Stimulated activated CD4-positive, alpha-beta T cell treated with anti-CD3 and anti-CD28 coated beads, TNF-alpha, amount 100 ng/mL, for 48 hours (primary cell): Measurements from ENCODE around the gene FANCI.

Experiments used
- DNase-seq, 3 donors: peaks; one replicate each; pipeline ENCODE4 v3.0.0-alpha.2; 2020; ENCODE audit warnings: low read depth in 3 of 3

FANCI gene

DNA sequence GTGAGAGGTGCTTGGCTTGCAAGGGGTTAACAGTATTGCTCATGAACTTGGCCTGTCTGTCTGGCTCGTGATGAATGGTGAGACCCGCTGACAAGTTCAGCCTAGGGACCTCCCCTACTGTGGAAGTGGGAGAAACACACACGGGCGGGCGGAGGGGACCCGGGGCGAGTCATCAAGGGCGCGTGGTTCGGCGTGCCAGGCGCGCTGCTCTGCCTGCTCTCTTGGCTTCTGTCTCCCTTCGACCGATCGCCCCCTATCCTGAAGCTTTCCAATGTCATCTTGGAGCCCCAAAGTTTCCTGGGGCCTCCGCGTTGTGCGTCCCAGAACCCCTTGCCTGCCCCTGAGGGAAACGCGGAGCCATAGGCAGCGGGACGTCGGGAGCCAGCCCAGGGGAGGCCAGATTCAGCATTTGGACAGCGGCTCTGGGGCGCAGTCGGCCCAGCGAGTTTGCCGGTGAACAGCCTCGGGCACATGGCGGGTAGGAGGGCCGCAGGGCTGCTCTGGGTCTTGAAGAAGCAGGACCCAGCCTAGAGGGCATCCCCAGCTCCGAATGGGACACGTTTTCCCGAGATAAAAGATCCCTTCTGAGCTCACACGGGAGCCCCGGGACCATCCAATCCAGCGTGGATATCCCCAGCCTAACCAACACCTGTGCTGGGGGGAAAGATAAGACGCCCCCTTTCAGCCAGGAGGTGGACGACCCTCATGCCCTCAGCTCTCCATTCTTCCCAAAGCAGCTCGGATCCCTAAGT is 117.8 kb downstream of the FANCI start:
- DNase-seq = peak; percentile 21 to 47 (median 33)

DNA sequence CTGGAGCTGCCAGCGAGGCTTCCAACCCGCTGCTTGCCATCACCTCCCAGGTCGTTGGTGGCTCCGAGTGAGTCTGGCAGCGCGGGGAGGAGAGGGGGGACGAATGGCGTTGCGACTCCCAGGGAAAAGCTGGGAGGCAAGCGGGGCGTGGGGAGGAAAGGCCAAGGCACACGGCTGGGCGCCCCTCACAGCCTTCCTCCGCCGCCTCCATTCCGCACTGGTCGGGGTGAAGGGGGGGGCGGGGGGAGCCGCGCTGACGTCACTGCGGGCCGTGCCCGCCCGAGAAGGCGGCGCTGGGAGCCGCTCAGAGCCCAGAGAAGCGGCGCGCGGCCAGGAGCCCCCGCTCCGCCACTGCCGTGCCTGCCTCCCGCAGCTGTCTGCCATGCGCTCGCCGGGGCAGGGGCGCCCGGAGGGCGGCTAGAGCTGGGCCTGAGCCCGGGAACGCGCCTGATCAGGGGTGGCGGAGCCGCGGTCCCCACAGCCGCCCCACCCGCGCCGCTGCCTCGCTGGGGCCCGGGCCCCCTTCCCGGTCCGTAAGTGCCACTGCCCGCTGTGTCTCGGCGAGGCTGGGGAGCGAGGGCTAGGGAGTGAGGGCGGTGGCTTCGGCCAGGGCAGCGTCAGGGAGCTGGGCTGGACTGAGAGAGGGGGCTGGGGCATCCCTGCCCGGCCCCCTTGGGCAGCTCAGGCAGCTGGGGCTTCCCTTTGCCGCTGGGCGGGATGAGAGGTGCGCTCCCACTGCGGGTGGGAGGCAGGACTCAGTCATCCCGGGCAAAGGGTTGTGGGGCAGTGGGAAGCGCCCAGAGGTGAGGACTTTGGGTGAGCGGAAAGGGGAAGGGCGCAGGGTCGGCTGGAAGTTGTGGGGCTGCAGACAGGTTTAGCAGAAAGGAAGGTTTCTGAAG is 118.7 kb downstream of the FANCI start:
- DNase-seq = no peak

DNA sequence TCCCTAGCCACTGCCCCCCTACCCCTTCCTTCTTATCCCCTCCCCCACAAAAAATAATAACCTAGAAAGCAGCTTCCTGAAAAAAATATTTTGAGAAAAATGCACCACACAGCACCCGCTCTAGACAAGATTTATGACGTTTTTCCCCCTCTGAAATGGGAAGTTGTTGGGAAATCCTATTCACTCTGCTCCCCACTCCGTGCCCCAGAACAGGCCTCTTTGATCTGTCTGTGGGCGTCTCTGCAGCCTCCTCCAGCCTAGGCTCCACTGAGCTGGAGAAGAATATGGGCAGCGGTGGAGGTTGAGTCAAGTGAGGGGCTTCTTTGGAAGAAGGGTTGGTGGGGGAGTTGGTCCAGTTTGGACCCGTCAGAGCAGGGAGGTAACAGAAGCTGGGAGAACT is 119.4 kb downstream of the FANCI start:
- DNase-seq = no peak

- no peak for DNase-seq
Measured at GRCh38 chr15:89363770-89364169, 120.0 kb downstream of the FANCI start.

- DNase-seq = no peak
Measured at GRCh38 chr15:89364341-89364740, 120.6 kb downstream of the FANCI start.

GRCh38 chr15:89364741-89365450 is 121.1 kb downstream of the FANCI start:
- no peak for DNase-seq

DNA sequence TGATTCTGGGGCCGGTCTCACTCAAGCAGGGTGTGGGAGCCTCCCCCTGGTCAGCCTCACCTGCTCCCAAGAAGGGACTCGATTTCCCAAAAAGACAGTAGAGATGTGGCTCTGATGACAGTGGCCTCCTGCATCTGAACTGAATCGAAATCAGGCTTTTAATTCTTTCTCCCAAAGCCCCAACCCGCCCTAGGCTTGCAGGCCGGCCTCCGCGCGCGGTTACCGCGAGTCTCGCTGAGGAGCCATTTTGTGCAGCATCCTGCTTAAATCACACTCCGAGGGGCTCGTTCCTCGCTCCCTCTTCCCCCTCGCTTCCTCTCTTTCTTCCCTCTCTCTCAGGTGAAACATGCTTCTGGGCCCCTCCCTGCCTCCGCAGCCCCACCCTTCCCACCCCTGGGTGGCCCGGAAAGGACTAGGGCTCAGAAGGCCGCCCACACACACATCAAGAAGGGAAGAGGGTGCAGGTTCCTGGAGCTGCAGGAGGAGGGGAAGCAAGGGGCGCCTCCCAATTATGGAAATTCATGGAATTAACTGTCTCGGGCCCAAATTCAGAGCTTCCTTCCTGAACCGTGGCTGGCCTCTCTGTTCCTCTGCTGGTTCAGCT is 121.8 kb downstream of the FANCI start:
- no peak for DNase-seq
